T-helper 2 cell treated with Interferon-gamma antibody and Interleukin-4, amounts not matched to agents 5 μg/mL and 100 μg/mL, for 36 hours (primary cell): ENCODE measurements around the gene ABHD17A.

Experiments
- DNase-seq: peaks from one replicate; pipeline ENCODE4 v3.0.0; 2021; ENCODE audit warnings: low spot score
- H3K27ac Mint-ChIP-seq: one replicate; pipeline ENCODE4 v1.8.0; 2021; ENCODE audit warnings: mild to moderate bottlenecking, mixed read lengths
- H3K27me3 Mint-ChIP-seq: one replicate; pipeline ENCODE4 v1.8.0; 2021; ENCODE audit warnings: low read depth, mixed read lengths
- H3K36me3 Mint-ChIP-seq: one replicate; pipeline ENCODE4 v1.8.0; 2021; ENCODE audit warnings: low read depth, mixed read lengths
- H3K4me1 Mint-ChIP-seq: one replicate; pipeline ENCODE4 v1.8.0; 2021; ENCODE audit warnings: low read depth, mixed read lengths
- H3K4me3 Mint-ChIP-seq: one replicate; pipeline ENCODE4 v1.8.0; 2022; ENCODE audit warnings: mild to moderate bottlenecking, moderate library complexity, mixed read lengths
- H3K9me3 Mint-ChIP-seq: one replicate; pipeline ENCODE4 v1.8.0; 2021; ENCODE audit warnings: mixed read lengths

ABHD17A gene

DNA sequence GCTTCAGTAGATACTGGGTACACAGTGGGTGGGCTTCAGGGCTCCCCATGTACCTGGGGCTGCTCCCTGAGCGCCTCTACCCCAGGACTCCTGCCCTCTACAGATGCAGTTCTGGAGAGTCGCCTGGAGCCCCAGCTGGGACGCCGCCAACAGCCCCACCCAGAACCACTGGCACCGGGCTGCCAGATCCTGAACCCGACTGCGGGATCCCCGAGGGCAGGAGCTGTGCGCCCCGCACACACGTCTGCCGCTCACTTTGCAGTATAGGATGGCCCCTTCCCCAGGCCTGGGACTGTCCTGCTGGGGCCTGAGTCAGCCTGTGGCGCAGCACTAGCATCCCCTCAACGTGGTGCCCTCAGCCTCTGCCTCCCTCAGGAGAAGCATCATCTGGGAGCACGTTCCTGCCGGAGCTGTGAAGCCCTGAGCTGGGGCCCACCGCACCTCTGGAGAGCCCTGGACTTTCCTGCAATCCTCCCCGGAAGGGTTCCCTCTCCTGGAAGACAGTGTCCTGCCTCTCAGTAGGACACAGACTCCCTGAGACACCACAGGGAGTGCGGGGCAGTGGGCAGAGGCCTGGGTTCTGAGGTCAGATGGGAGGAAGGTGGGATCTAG is 40.7 kb downstream of the ABHD17A start:
- H3K27me3 Mint-ChIP-seq = no peaks in the 10 kb centered on the region
- no peak for DNase-seq
- no peaks in the 10 kb centered on the region for H3K9me3 Mint-ChIP-seq
- H3K36me3 Mint-ChIP-seq = peaks cover 4% of the 10 kb centered on the region
- no peak overlapping the region for H3K4me3 Mint-ChIP-seq
- H3K27ac Mint-ChIP-seq = no peak overlapping the region
- peaks cover 25% of the 10 kb centered on the region for H3K4me1 Mint-ChIP-seq

DNA sequence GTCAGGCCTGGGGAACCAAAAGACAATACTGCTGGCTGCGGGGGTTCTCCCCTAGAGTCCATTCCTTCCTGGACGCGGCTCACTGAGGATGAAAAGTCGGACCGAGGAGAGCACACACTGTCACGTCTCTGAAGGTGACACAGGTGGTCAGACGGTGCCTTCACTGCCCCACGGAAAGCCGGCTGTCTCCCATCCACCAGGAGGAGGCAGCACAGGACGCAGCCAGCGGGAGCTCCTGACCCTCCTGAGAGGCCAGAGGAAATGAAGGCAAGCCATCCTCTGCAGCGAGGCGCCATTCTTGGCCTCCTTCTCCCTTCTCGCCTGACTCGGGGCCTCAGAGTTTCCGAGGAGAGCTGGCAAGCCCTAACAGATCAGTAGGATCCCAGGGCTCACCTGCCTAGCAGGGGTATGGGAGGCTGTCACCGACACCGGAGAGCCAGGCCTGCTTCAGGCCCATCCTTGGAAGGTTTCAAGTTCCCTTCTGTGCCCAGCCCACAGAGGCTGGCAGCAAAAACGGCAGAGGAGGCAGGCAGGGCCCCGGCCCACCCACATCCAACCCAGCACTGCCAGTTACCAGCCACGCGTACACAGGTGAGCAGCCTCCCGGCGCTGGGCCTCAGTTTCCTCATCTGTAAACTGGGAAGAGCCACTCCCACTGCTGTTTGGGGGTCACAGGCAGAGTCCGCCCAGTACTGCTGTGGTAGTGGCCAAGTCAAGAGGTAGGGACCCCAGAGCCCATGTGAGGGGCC is 41.5 kb downstream of the ABHD17A start:
- Mint-ChIP-seq H3K27me3 (no peaks in the 10 kb centered on the region), H3K9me3 (no peaks in the 10 kb centered on the region), H3K4me1 (peaks cover 21% of the 10 kb centered on the region), H3K36me3 (peaks cover 4% of the 10 kb centered on the region), H3K27ac (no peak overlapping the region), H3K4me3 (no peak overlapping the region)
- no peak for DNase-seq

DNA sequence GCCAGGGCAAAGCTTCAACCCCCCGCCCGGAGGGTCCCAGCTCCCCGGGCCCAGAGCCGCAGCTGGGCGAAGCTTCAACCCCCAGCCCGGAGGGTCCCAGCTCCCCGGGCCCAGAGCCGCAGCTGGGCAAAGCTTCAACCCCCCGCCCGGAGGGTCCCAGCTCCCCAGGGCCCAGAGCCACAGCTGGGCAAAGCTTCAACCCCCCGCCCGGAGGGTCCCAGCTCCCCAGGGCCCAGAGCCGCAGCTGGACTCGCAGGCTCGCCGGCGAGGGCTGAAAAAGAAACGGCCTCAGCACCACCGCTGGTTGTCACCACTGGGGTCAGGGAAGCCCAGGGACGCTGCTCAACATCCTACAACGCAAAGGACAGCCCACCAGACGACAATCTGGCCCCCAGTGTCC is 42.2 kb downstream of the ABHD17A start:
- Mint-ChIP-seq H3K27me3 (no peaks in the 10 kb centered on the region), H3K4me3 (no peak overlapping the region), H3K27ac (no peak overlapping the region), H3K4me1 (peaks cover 19% of the 10 kb centered on the region), H3K9me3 (no peaks in the 10 kb centered on the region), H3K36me3 (peaks cover 4% of the 10 kb centered on the region)
- no peak for DNase-seq

DNA sequence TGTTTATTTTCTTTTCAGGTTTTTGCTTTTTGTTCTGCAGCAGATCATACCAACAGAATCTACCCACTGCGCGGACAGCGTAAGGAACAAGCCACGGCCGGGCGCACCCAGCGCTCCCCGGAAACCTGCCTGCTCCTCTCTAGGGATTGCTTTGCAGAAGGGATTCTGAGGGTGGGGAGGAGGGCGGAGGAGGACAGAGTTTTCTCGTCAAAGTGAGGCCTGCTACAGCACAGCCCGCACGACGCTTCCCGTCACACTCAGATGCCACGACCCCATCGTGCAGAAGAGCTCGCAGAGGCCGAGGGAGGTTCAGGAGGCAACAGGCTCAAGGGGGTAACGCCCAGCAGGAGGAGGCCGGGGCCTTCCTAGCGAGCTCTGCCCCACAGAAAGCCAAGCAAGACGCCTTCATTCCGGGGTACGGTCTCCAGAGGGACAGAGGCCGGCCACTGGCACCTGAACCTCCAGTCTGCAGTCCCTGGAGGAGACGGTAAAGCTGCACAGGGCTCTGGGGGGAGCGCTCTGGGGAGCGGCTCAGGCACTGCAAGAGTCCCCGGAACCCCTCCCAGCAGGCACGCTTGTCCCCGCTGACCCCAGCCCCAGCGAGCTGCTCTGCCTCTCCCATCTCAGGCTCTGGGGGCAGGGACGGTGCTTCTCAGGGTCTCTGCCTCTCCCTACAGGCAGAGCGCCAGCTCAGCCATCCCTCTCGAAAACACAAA is 43.9 kb downstream of the ABHD17A start:
- peaks cover 3% of the 10 kb centered on the region for H3K36me3 Mint-ChIP-seq
- H3K4me3 Mint-ChIP-seq = no peak overlapping the region
- peak overlapping the region; percentile 26 for H3K27ac Mint-ChIP-seq
- no peak for DNase-seq
- no peaks in the 10 kb centered on the region for H3K9me3 Mint-ChIP-seq
- H3K27me3 Mint-ChIP-seq = no peaks in the 10 kb centered on the region
- H3K4me1 Mint-ChIP-seq = peaks cover 10% of the 10 kb centered on the region

DNA sequence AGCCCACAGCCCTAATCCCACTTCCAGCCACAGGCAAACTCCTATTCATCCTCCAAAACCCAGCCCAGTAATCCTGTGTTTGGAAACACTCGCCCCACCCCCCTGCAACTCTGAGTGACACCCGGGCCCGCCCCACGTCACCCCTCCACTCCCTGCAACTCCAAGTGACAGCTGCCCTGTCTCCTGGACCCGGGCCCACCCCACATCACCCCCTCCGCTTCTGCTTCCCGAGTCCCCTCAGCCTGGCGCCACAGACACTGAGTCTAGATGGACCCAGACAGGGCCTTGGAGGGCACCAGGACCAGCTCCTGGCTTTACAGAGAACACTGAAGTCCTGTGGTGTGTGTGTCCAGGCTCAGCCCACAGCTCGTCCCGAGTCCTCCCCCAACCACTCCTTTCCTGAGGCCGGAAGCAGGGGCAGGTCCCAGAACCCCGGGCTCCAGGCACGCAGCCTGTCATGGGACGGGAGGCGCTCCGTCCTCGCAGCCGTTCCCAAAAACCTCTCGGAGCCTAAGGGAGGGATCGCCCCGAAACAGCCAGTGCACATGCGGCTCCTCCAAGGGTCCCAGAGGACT is 44.7 kb downstream of the ABHD17A start:
- Mint-ChIP-seq H3K27ac (peak overlapping the region; percentile 7), H3K4me1 (peaks cover 3% of the 10 kb centered on the region), H3K27me3 (no peaks in the 10 kb centered on the region), H3K36me3 (no peaks in the 10 kb centered on the region), H3K4me3 (no peak overlapping the region), H3K9me3 (no peaks in the 10 kb centered on the region)
- DNase-seq = no peak

GRCh38 chr19:1839658-1840540 is 45.4 kb downstream of the ABHD17A start:
- Mint-ChIP-seq H3K36me3 (no peaks in the 10 kb centered on the region), H3K4me3 (no peak overlapping the region), H3K9me3 (no peaks in the 10 kb centered on the region), H3K4me1 (peaks cover 3% of the 10 kb centered on the region), H3K27ac (peak overlapping the region; percentile 7), H3K27me3 (no peaks in the 10 kb centered on the region)
- DNase-seq = no peak

- Mint-ChIP-seq H3K4me1 (peaks cover 3% of the 10 kb centered on the region), H3K4me3 (no peak overlapping the region), H3K36me3 (no peaks in the 10 kb centered on the region), H3K27me3 (no peaks in the 10 kb centered on the region), H3K9me3 (no peaks in the 10 kb centered on the region), H3K27ac (no peak overlapping the region)
- peak; percentile 27 for DNase-seq
These were observed 47.6 kb downstream of the ABHD17A start for GRCh38 chr19:1837625-1838105.

DNA sequence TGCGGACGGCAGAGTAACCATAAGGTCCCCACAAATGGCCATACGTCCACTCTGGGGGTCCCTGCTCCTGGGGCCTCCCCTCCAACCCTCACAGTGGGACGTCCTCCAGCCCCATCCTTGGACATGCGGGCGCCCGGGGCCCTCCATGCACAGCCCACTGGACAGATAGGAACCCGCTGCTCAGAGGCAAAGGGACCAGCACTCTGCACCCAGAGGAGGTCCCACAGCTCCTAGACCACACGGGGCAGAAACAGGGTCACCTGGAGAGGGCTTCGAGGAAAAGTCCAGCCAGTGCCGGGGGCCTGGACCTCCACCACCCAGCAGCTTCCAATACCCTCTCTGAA is 48.1 kb downstream of the ABHD17A start:
- no peak overlapping the region for H3K27ac Mint-ChIP-seq

GRCh38 chr19:1836458-1837221 is 48.7 kb downstream of the ABHD17A start:
- Mint-ChIP-seq H3K36me3 (no peaks in the 10 kb centered on the region), H3K4me1 (peaks cover 3% of the 10 kb centered on the region), H3K27me3 (no peaks in the 10 kb centered on the region)

More for the DNA sequence above, 48.1 kb downstream of the ABHD17A start:
- no peaks in the 10 kb centered on the region for H3K27me3 Mint-ChIP-seq
- H3K4me3 Mint-ChIP-seq = no peak overlapping the region
- no peaks in the 10 kb centered on the region for H3K9me3 Mint-ChIP-seq
- no peak for DNase-seq
- peaks cover 3% of the 10 kb centered on the region for H3K4me1 Mint-ChIP-seq
- H3K36me3 Mint-ChIP-seq = no peaks in the 10 kb centered on the region

DNA sequence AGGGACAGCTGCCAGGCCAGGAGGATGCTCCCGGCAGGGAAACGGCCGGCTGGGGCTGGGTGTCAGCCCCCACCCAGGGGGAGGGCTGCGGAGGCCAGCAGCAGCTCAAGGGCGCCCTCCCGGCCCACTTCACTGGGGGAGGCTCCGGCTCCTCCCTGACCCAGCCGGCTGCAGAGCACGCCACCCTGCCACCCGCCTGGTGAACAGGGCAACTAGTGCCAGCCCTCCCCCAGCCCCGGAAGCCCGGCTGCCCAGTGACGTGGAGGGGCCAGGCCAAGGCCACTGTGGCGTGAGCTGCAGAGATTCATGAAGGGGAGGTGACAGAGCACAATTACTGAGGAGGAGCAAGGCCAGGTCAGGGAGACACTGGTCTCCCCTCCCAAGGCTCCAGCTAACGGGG is 51.8 kb downstream of the ABHD17A start:
- no peak overlapping the region for H3K4me3 Mint-ChIP-seq
- H3K27me3 Mint-ChIP-seq = no peaks in the 10 kb centered on the region
- H3K9me3 Mint-ChIP-seq = no peaks in the 10 kb centered on the region
- H3K4me1 Mint-ChIP-seq = no peaks in the 10 kb centered on the region
- no peak for DNase-seq
- no peak overlapping the region for H3K27ac Mint-ChIP-seq
- H3K36me3 Mint-ChIP-seq = peaks cover 4% of the 10 kb centered on the region

More at GRCh38 chr19:1836458-1837221, 48.7 kb downstream of the ABHD17A start:
- no peak for DNase-seq
- Mint-ChIP-seq H3K9me3 (no peaks in the 10 kb centered on the region), H3K27ac (no peak overlapping the region), H3K4me3 (no peak overlapping the region)

DNA sequence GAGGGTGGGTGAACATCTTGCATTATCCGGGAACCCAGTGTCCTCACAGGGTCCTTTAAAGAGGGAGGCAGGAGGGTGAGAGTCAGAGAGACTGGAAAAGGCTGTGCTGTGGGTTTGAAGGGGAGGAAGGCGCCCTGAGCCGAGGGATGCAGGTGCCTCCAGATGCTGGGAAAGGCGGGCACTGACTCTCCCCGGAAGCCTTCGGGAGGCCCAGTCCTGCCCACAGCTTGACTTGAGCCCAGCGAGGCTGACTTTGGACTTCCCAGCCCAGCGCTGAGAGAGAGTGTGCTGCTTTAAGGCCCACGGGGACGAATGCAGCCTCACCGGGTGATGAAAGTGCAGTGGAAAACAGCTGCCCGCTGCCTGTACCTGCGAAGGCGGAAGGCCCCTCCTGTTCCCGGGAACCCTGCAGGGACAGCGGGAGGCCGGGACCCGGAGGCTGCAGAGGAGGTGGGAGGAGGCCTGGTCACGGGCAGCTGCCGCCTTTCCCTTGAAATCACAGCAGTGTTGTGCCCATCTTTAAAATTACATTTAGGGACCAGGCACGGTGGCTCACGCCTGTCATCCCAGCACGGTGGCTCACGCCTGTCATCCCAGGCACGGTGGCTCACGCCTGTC is 53.1 kb downstream of the ABHD17A start:
- no peak for DNase-seq
- Mint-ChIP-seq H3K4me3 (no peak overlapping the region), H3K36me3 (peaks cover 4% of the 10 kb centered on the region), H3K27ac (no peak overlapping the region), H3K9me3 (no peaks in the 10 kb centered on the region), H3K27me3 (no peaks in the 10 kb centered on the region), H3K4me1 (no peaks in the 10 kb centered on the region)

DNA sequence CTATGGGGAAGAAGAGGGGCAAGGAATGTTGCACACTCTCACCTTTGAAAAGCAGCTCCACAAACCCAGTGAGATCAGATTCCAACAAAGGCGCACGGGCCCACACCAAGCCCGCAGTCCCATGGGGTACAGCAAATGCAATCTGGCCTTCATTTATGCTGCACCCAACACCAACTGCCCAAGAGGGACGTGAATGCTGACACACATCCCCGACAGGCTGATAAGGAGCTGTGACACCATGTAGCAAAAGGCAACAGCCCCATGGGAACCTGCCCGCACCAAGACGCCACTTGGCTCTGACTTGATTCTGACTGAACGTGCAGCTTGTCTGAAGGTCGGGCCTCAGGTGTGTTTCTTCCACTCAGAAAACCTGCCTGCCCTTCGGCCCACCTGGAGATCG is 54.3 kb downstream of the ABHD17A start:
- H3K9me3 Mint-ChIP-seq = no peaks in the 10 kb centered on the region
- no peak overlapping the region for H3K4me3 Mint-ChIP-seq
- no peaks in the 10 kb centered on the region for H3K4me1 Mint-ChIP-seq
- H3K27me3 Mint-ChIP-seq = no peaks in the 10 kb centered on the region
- H3K36me3 Mint-ChIP-seq = peaks cover 6% of the 10 kb centered on the region
- DNase-seq = no peak
- H3K27ac Mint-ChIP-seq = no peak overlapping the region
